ENCODE results near the gene STX1A.

STX1A gene

GRCh38 chr7:73742338-73742752 is 22.9 kb upstream of the STX1A start:
- no peaks in the 10 kb centered on the region for H3K27me3 ChIP-seq (replicated peaks; ENCODE audit: control insufficient read depth, insufficient read depth, low read length)
- no peak overlapping the region for H3K4me3 ChIP-seq (ENCODE audit: low read length)
- H3K9ac ChIP-seq (ENCODE audit: low read length): no peak overlapping the region
- H3K36me3 ChIP-seq (ENCODE audit: control insufficient read depth, insufficient read depth, low read length, severe bottlenecking): no peaks in the 10 kb centered on the region
- H3K4me1 ChIP-seq (ENCODE audit: control insufficient read depth, insufficient read depth, low read length): peaks cover 14% of the 10 kb centered on the region
- no peak for DNase-seq (ENCODE audit: low read depth)
- no peaks in the 10 kb centered on the region for H3K9me3 ChIP-seq (ENCODE audit: control insufficient read depth, low read length)

GRCh38 chr7:73741600-73741999 is 22.1 kb upstream of the STX1A start:
- Histone ChIP-seq H3K9ac (ENCODE audit: low read length) (no peak overlapping the region), H3K27me3 (replicated peaks; ENCODE audit: control insufficient read depth, insufficient read depth, low read length) (no peaks in the 10 kb centered on the region), H3K36me3 (ENCODE audit: control insufficient read depth, insufficient read depth, low read length, severe bottlenecking) (peaks cover 3% of the 10 kb centered on the region), H3K4me3 (ENCODE audit: low read length) (no peak overlapping the region), H3K9me3 (ENCODE audit: control insufficient read depth, low read length) (no peaks in the 10 kb centered on the region), H3K4me1 (ENCODE audit: control insufficient read depth, insufficient read depth, low read length) (peaks cover 14% of the 10 kb centered on the region)
- DNase-seq (ENCODE audit: low read depth): no peak

GRCh38 chr7:73740771-73741170 is 21.3 kb upstream of the STX1A start:
- Histone ChIP-seq H3K9ac (ENCODE audit: low read length) (no peak overlapping the region), H3K27me3 (replicated peaks; ENCODE audit: control insufficient read depth, insufficient read depth, low read length) (no peaks in the 10 kb centered on the region), H3K36me3 (ENCODE audit: control insufficient read depth, insufficient read depth, low read length, severe bottlenecking) (peaks cover 5% of the 10 kb centered on the region), H3K4me3 (ENCODE audit: low read length) (no peak overlapping the region), H3K9me3 (ENCODE audit: control insufficient read depth, low read length) (no peaks in the 10 kb centered on the region), H3K4me1 (ENCODE audit: control insufficient read depth, insufficient read depth, low read length) (peaks cover 14% of the 10 kb centered on the region)
- DNase-seq (ENCODE audit: low read depth): no peak

- H3K36me3 ChIP-seq (ENCODE audit: control insufficient read depth, insufficient read depth, low read length, severe bottlenecking): peaks cover 5% of the 10 kb centered on the region
- H3K9me3 ChIP-seq (ENCODE audit: control insufficient read depth, low read length): no peaks in the 10 kb centered on the region
- DNase-seq (ENCODE audit: low read depth): no peak
- H3K27me3 ChIP-seq (replicated peaks; ENCODE audit: control insufficient read depth, insufficient read depth, low read length): no peaks in the 10 kb centered on the region
- H3K4me1 ChIP-seq (ENCODE audit: control insufficient read depth, insufficient read depth, low read length): peaks cover 15% of the 10 kb centered on the region
- H3K9ac ChIP-seq (ENCODE audit: low read length): no peak overlapping the region
- no peak overlapping the region for H3K4me3 ChIP-seq (ENCODE audit: low read length)
These were observed 20.7 kb upstream of the STX1A start for GRCh38 chr7:73740212-73740611.

- Histone ChIP-seq H3K9ac (ENCODE audit: low read length) (peak overlapping the region; percentile 83), H3K36me3 (ENCODE audit: control insufficient read depth, insufficient read depth, low read length, severe bottlenecking) (peaks cover 5% of the 10 kb centered on the region), H3K9me3 (ENCODE audit: control insufficient read depth, low read length) (no peaks in the 10 kb centered on the region), H3K4me1 (ENCODE audit: control insufficient read depth, insufficient read depth, low read length) (peaks cover 21% of the 10 kb centered on the region), H3K4me3 (ENCODE audit: low read length) (peak overlapping the region; percentile 94), H3K27me3 (replicated peaks; ENCODE audit: control insufficient read depth, insufficient read depth, low read length) (no peaks in the 10 kb centered on the region)
- no peak for DNase-seq (ENCODE audit: low read depth)
These were observed 19.9 kb upstream of the STX1A start for GRCh38 chr7:73739387-73739767.

- Histone ChIP-seq H3K36me3 (ENCODE audit: control insufficient read depth, insufficient read depth, low read length, severe bottlenecking) (peaks cover 5% of the 10 kb centered on the region), H3K9ac (ENCODE audit: low read length) (peak within 1 kb of the TSS; percentile 84), H3K9me3 (ENCODE audit: control insufficient read depth, low read length) (no peaks in the 10 kb centered on the region), H3K27me3 (replicated peaks; ENCODE audit: control insufficient read depth, insufficient read depth, low read length) (no peaks in the 10 kb centered on the region), H3K4me3 (ENCODE audit: low read length) (peak within 1 kb of the TSS; percentile 94), H3K4me1 (ENCODE audit: control insufficient read depth, insufficient read depth, low read length) (peaks cover 21% of the 10 kb centered on the region)
- DNase-seq (ENCODE audit: low read depth): peak; percentile 99
These were observed 19.3 kb upstream of the STX1A start, which contains the start of gene ABHD11 for GRCh38 chr7:73738612-73739386. Gene ABHD11, minus strand, starts transcription at chr7:73738802. Its CDS starts 32 bp downstream, at chr7:73738770.

- peak overlapping the region; percentile 94 for H3K4me3 ChIP-seq (ENCODE audit: low read length)
- DNase-seq (ENCODE audit: low read depth): peak; percentile 78
- peaks cover 5% of the 10 kb centered on the region for H3K36me3 ChIP-seq (ENCODE audit: control insufficient read depth, insufficient read depth, low read length, severe bottlenecking)
- H3K4me1 ChIP-seq (ENCODE audit: control insufficient read depth, insufficient read depth, low read length): peaks cover 21% of the 10 kb centered on the region
- no peaks in the 10 kb centered on the region for H3K27me3 ChIP-seq (replicated peaks; ENCODE audit: control insufficient read depth, insufficient read depth, low read length)
- H3K9ac ChIP-seq (ENCODE audit: low read length): peak overlapping the region; percentile 84
- H3K9me3 ChIP-seq (ENCODE audit: control insufficient read depth, low read length): no peaks in the 10 kb centered on the region
These were observed 18.7 kb upstream of the STX1A start for GRCh38 chr7:73738220-73738611.

- peaks cover 5% of the 10 kb centered on the region for H3K36me3 ChIP-seq (ENCODE audit: control insufficient read depth, insufficient read depth, low read length, severe bottlenecking)
- no peaks in the 10 kb centered on the region for H3K9me3 ChIP-seq (ENCODE audit: control insufficient read depth, low read length)
- peaks cover 16% of the 10 kb centered on the region for H3K4me1 ChIP-seq (ENCODE audit: control insufficient read depth, insufficient read depth, low read length)
- H3K9ac ChIP-seq (ENCODE audit: low read length): peak overlapping the region; percentile 84
- no peaks in the 10 kb centered on the region for H3K27me3 ChIP-seq (replicated peaks; ENCODE audit: control insufficient read depth, insufficient read depth, low read length)
- H3K4me3 ChIP-seq (ENCODE audit: low read length): peak overlapping the region; percentile 94
- DNase-seq (ENCODE audit: low read depth): no peak
These were observed 18.2 kb upstream of the STX1A start for GRCh38 chr7:73737491-73738219.

- Histone ChIP-seq H3K9me3 (ENCODE audit: control insufficient read depth, low read length) (no peaks in the 10 kb centered on the region), H3K4me3 (ENCODE audit: low read length) (no peak overlapping the region), H3K36me3 (ENCODE audit: control insufficient read depth, insufficient read depth, low read length, severe bottlenecking) (peaks cover 5% of the 10 kb centered on the region), H3K4me1 (ENCODE audit: control insufficient read depth, insufficient read depth, low read length) (peaks cover 13% of the 10 kb centered on the region), H3K9ac (ENCODE audit: low read length) (no peak overlapping the region), H3K27me3 (replicated peaks; ENCODE audit: control insufficient read depth, insufficient read depth, low read length) (no peaks in the 10 kb centered on the region)
- DNase-seq (ENCODE audit: low read depth): no peak
These were observed 17.4 kb upstream of the STX1A start for GRCh38 chr7:73736885-73737284.

GRCh38 chr7:73735528-73735905 is 16.0 kb upstream of the STX1A start:
- H3K36me3 ChIP-seq (ENCODE audit: control insufficient read depth, insufficient read depth, low read length, severe bottlenecking): peaks cover 5% of the 10 kb centered on the region
- no peaks in the 10 kb centered on the region for H3K27me3 ChIP-seq (replicated peaks; ENCODE audit: control insufficient read depth, insufficient read depth, low read length)
- peak overlapping the region; percentile 73 for H3K9ac ChIP-seq (ENCODE audit: low read length)
- H3K4me3 ChIP-seq (ENCODE audit: low read length): no peak overlapping the region
- H3K9me3 ChIP-seq (ENCODE audit: control insufficient read depth, low read length): no peaks in the 10 kb centered on the region
- no peak for DNase-seq (ENCODE audit: low read depth)
- H3K4me1 ChIP-seq (ENCODE audit: control insufficient read depth, insufficient read depth, low read length): peaks cover 16% of the 10 kb centered on the region

- DNase-seq (ENCODE audit: low read depth): peak; percentile 90
- H3K4me1 ChIP-seq (ENCODE audit: control insufficient read depth, insufficient read depth, low read length): peaks cover 16% of the 10 kb centered on the region
- H3K9ac ChIP-seq (ENCODE audit: low read length): peak overlapping the region; percentile 73
- H3K4me3 ChIP-seq (ENCODE audit: low read length): no peak overlapping the region
- H3K36me3 ChIP-seq (ENCODE audit: control insufficient read depth, insufficient read depth, low read length, severe bottlenecking): peaks cover 5% of the 10 kb centered on the region
- H3K9me3 ChIP-seq (ENCODE audit: control insufficient read depth, low read length): no peaks in the 10 kb centered on the region
- no peaks in the 10 kb centered on the region for H3K27me3 ChIP-seq (replicated peaks; ENCODE audit: control insufficient read depth, insufficient read depth, low read length)
These were observed 15.4 kb upstream of the STX1A start for GRCh38 chr7:73734619-73735527.
